Muscle layer of duodenum (tissue), 2 donors: ENCODE data around the gene CPSF4L.

Experiments used
- H3K27ac ChIP-seq: one replicate; pipeline ENCODE4 v1.7.0; 2013; ENCODE audit warnings: mild to moderate bottlenecking, low read length
- H3K27me3 ChIP-seq: one replicate; pipeline ENCODE4 v1.7.0; 2013; ENCODE audit warnings: low read depth, mild to moderate bottlenecking, control low read depth, low read length
- H3K36me3 ChIP-seq, 2 donors: one replicate each; pipeline ENCODE4 v1.7.0; 2013; ENCODE audit warnings: low read length in 2 of 2, control low read depth in 1 of 2, mild to moderate bottlenecking in 1 of 2; ENCODE audit not compliant: insufficient read depth in 2 of 2, control insufficient read depth in 1 of 2
- H3K4me1 ChIP-seq, 2 donors: one replicate each; pipeline ENCODE4 v1.7.0; 2013; ENCODE audit warnings: low read length in 2 of 2, mild to moderate bottlenecking in 2 of 2, control low read depth in 1 of 2, moderate library complexity in 1 of 2; ENCODE audit not compliant: insufficient read depth in 2 of 2, control insufficient read depth in 1 of 2
- H3K4me3 ChIP-seq, 2 donors: one replicate each; pipeline ENCODE4 v1.7.0; 2013; ENCODE audit warnings: low read length in 2 of 2, low read depth in 1 of 2, mild to moderate bottlenecking in 1 of 2
- H3K9me3 ChIP-seq, 2 donors: one replicate each; pipeline ENCODE4 v1.7.0; 2013; ENCODE audit warnings: low read length in 2 of 2, control low read depth in 1 of 2, mild to moderate bottlenecking in 1 of 2; ENCODE audit not compliant: control insufficient read depth in 1 of 2
- donor health status: healthy.

Gene CPSF4L

GRCh38 chr17:73208139-73208827, 53.4 kb downstream of the CPSF4L start:
- H3K4me1 ChIP-seq = peaks cover 0 to 1% of the 10 kb centered on the region in 2 donors
- H3K9me3 ChIP-seq = no peaks in the 10 kb centered on the region
- H3K27me3 ChIP-seq = no peaks in the 10 kb centered on the region
- H3K27ac ChIP-seq = no peak overlapping the region
- H3K36me3 ChIP-seq = peaks cover 50 to 68% of the 10 kb centered on the region in 2 donors
- no peak overlapping the region for H3K4me3 ChIP-seq

DNA sequence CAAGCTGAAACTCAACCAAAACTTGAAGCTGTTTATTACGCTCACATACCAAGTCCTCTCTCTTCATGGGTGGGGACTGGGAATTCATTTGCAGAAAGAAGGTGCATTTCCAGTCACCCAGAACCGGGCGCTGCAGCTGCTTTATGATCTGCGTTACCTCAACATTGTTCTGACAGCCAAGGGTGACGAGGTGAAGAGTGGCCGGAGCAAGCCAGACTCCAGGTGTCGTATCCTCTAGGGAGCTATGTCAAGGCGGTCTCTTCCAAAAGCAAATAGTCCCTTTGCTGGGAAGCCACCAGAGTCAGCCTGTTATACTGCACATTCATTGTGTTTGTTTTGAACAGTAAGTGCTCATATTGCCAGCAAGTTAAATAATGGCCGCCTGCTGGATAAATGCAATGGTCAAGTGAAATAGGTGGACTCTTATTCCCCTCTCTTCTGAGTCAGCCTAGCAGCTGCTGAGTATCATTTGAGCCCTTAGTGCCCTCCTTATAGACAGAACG, 56.2 kb downstream of the CPSF4L start:
- no peak overlapping the region for H3K4me3 ChIP-seq
- H3K4me1 ChIP-seq = peaks cover 4 to 6% of the 10 kb centered on the region in 2 donors
- H3K27ac ChIP-seq = no peak overlapping the region
- no peaks in the 10 kb centered on the region for H3K9me3 ChIP-seq
- no peaks in the 10 kb centered on the region for H3K27me3 ChIP-seq
- H3K36me3 ChIP-seq = peaks cover 68 to 93% of the 10 kb centered on the region in 2 donors

- Histone ChIP-seq H3K9me3 (no peaks in the 10 kb centered on the region), H3K4me3 (no peak overlapping the region), H3K4me1 (peaks cover 4 to 6% of the 10 kb centered on the region in 2 donors), H3K36me3 (peaks cover 78 to 94% of the 10 kb centered on the region in 2 donors), H3K27ac (no peak overlapping the region), H3K27me3 (no peaks in the 10 kb centered on the region)
These were observed 57.7 kb downstream of the CPSF4L start for GRCh38 chr17:73203788-73204479.

DNA sequence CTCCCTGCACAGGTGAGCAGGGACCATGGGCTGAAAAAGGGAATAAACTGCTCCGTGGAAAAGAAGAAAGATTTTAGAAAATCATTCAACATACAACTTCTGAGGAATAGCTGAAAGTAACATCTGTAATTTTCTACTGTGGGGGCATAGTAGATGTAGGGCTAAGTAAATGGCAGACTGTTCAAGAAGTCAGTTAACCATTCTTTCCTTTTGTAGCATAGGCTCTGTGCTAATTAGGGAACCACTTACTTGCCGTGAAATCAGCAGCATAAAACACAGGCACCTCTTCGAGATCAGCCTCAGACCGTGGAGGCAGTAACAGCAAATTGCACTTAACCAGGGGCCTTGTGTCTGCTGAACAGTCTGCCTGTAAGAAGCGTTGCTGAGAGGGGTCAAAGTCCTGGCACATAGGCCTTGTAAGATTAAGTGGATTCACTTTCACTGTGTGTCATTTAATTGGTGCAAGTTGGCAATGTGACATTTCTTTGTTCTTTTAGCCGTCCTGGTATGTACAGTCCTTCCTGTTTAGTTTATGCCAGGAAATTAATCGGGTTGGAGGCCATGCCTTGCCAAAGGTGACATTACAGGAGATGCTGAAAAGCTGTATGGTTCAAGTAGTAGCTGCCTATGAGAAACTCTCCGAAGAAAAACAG, 58.4 kb downstream of the CPSF4L start:
- Histone ChIP-seq H3K36me3 (peaks cover 78 to 94% of the 10 kb centered on the region in 2 donors), H3K27me3 (no peaks in the 10 kb centered on the region), H3K4me1 (peaks cover 4 to 6% of the 10 kb centered on the region in 2 donors), H3K9me3 (no peaks in the 10 kb centered on the region), H3K4me3 (no peak overlapping the region), H3K27ac (peak overlapping the region; percentile 47)

- H3K27ac ChIP-seq = no peak overlapping the region
- peaks cover 4 to 6% of the 10 kb centered on the region in 2 donors for H3K4me1 ChIP-seq
- H3K27me3 ChIP-seq = no peaks in the 10 kb centered on the region
- H3K9me3 ChIP-seq = no peaks in the 10 kb centered on the region
- no peak overlapping the region for H3K4me3 ChIP-seq
- H3K36me3 ChIP-seq = peaks cover 78 to 96% of the 10 kb centered on the region in 2 donors
These were observed 60.2 kb downstream of the CPSF4L start for GRCh38 chr17:73201215-73202069.

- peaks cover 68 to 87% of the 10 kb centered on the region in 2 donors for H3K36me3 ChIP-seq
- H3K4me3 ChIP-seq = no peak overlapping the region
- no peaks in the 10 kb centered on the region for H3K27me3 ChIP-seq
- peaks cover 4 to 6% of the 10 kb centered on the region in 2 donors for H3K4me1 ChIP-seq
- no peak overlapping the region for H3K27ac ChIP-seq
- H3K9me3 ChIP-seq = no peaks in the 10 kb centered on the region
These were observed 61.2 kb downstream of the CPSF4L start for GRCh38 chr17:73200476-73200875.

DNA sequence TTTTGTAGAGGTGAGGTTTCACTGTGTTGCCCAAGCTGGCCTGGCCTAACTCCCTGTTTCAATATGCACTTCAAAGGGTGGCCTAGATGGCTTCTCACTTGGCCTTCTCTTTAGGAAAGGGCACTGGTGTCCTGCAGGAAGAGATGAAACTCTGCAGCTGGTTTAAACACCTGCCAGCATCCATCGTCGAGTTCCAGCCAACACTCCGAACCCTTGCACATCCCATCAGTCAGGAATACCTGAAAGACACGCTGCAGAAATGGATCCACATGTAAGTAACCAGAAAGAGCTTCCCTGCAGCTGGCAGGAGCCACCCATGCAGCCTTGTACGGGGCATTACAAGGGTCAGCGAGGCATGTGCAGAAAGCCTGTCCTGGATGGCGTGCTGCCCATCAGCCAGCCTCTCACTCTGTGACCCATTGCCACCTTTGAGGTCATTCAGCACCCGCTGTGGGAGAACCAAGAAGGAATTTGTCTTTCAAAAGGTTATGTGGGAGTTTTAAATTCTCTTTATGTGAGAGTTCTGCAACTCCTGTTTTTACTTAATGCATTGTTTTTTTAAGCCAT, 61.8 kb downstream of the CPSF4L start:
- H3K4me3 ChIP-seq = no peak overlapping the region
- H3K27me3 ChIP-seq = no peaks in the 10 kb centered on the region
- no peak overlapping the region for H3K27ac ChIP-seq
- no peaks in the 10 kb centered on the region for H3K9me3 ChIP-seq
- peaks cover 4 to 6% of the 10 kb centered on the region in 2 donors for H3K4me1 ChIP-seq
- peaks cover 64 to 80% of the 10 kb centered on the region in 2 donors for H3K36me3 ChIP-seq

DNA sequence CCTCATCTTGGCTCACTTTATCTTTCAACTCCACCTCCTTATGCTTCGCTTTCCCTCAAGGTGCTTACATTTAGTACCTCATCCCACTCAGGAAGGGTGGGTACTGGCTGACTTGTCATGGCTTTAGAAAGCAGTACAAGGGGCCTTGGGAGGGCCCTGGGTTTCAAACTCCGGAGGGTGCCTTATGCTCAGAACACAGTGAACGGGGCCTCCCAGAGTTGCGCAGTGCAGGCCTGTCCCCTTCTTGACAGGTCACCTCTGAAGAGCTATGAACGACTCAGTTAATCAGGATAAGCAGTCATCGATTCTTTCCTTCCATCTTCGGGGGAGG, 62.8 kb downstream of the CPSF4L start:
- H3K27ac ChIP-seq = no peak overlapping the region
- peaks cover 59 to 72% of the 10 kb centered on the region in 2 donors for H3K36me3 ChIP-seq
- H3K4me3 ChIP-seq = no peak overlapping the region
- no peaks in the 10 kb centered on the region for H3K27me3 ChIP-seq
- no peaks in the 10 kb centered on the region for H3K9me3 ChIP-seq
- peaks cover 6 to 11% of the 10 kb centered on the region in 2 donors for H3K4me1 ChIP-seq
